ENCODE measurements around the gene CDHR5.

- TF ChIP-seq, protein P1, sequence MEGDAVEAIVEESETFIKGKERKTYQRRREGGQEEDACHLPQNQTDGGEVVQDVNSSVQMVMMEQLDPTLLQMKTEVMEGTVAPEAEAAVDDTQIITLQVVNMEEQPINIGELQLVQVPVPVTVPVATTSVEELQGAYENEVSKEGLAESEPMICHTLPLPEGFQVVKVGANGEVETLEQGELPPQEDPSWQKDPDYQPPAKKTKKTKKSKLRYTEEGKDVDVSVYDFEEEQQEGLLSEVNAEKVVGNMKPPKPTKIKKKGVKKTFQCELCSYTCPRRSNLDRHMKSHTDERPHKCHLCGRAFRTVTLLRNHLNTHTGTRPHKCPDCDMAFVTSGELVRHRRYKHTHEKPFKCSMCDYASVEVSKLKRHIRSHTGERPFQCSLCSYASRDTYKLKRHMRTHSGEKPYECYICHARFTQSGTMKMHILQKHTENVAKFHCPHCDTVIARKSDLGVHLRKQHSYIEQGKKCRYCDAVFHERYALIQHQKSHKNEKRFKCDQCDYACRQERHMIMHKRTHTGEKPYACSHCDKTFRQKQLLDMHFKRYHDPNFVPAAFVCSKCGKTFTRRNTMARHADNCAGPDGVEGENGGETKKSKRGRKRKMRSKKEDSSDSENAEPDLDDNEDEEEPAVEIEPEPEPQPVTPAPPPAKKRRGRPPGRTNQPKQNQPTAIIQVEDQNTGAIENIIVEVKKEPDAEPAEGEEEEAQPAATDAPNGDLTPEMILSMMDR (IDR thresholded peaks at IDR 0.05): no peak
- TF ChIP-seq POLR2A (IDR thresholded peaks at IDR 0.05): no peak
Measured at GRCh38 chr11:578276-579035, 46.3 kb downstream of the CDHR5 start.

Data from testis (tissue), 2 donors.